ENCODE measurements around the gene VIPR2.

VIPR2 gene, protein sequence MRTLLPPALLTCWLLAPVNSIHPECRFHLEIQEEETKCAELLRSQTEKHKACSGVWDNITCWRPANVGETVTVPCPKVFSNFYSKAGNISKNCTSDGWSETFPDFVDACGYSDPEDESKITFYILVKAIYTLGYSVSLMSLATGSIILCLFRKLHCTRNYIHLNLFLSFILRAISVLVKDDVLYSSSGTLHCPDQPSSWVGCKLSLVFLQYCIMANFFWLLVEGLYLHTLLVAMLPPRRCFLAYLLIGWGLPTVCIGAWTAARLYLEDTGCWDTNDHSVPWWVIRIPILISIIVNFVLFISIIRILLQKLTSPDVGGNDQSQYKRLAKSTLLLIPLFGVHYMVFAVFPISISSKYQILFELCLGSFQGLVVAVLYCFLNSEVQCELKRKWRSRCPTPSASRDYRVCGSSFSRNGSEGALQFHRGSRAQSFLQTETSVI

DNA sequence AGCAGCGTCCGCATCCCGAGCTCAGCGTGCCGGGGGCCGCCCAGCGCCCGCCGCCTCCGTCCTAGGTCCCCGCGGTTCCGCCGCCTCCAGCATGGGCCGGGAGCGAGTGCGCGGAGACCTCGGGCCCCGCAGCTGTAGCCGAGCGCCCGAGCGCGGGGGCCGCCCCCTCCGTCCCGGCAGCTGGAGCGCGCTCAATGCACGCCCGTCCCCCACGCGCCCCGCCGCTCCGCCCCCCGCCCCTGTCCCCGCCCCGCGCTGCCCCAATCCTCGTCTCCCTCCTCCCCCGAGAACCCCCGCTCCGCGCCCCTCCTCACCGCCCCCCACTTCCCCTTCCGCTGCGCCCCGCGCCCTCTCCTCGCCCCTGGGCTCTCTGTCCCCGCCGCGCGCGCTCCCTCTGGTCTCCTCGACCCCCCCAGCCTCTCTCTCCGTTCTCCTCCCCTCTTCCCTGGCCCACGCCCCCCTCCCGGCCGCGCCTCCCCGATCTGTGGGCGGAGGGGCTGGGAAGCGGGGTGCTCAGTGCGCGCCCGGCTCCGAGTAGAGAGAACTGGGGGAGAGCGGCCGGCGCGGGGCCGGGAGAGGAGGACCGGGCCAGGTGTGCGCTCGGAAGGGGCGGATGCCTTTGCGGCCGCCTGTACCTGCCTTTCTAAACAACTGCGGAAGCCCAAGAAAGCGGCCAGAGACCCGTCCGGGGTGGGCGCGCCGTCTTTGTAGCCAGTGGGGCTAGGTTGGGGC, at the start of gene VIPR2:
TSS of gene VIPR2 (minus strand) at position 110 of the 732 bp plus-strand sequence. CDS start at position 14, 96 bp downstream.
- Histone ChIP-seq H3K9me3 (ENCODE audit: insufficient read depth, low read length) (no peaks in the 10 kb centered on the region), H3K4me1 (ENCODE audit: insufficient read depth, insufficient read length) (peaks cover 11% of the 10 kb centered on the region), H3K36me3 (ENCODE audit: insufficient read depth, insufficient read length, low read length) (no peaks in the 10 kb centered on the region), H3K9ac (ENCODE audit: insufficient read length, low read depth) (peak within 1 kb of the TSS; percentile 76), H3K4me3 (ENCODE audit: insufficient read length, low read depth) (peak within 1 kb of the TSS; percentile 53), H3K27me3 (ENCODE audit: insufficient read depth, insufficient read length) (peaks cover 44% of the 10 kb centered on the region)
- no peak for DNase-seq (ENCODE audit: low read depth, low spot score)
- TF ChIP-seq YY1 (IDR thresholded peaks at IDR 0.05; ENCODE audit: insufficient read depth, insufficient read length): no peak

DNA sequence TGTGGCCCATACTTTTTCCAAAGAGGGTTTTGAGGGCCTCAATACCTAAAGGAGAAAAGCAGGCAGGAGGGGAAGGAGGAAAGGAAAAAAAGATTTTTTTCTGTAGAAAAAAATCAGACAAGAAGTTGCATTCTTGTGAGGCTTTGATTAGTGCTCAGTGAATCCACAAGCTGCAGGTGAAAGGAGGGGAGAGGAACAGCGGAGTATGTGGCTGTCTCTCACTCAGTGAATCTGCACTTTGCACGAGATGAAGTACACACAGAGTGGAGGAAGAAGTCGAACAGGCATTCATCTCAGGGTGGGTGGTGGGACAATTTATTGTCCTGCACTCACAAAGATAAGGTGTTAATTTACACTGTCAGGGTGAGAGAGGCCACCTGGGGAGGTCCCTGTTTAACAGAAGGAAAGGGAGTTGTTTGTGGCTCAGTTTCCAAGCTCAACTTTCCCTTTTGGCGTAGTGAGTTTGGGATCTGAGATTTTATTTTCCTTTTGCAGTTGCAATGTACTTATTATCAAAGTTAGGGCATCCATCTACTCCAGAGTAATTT, 49.0 kb upstream of the VIPR2 start:
- Histone ChIP-seq H3K27me3 (ENCODE audit: insufficient read depth, insufficient read length) (no peaks in the 10 kb centered on the region), H3K36me3 (ENCODE audit: insufficient read depth, insufficient read length, low read length) (no peaks in the 10 kb centered on the region), H3K9ac (ENCODE audit: insufficient read length, low read depth) (no peak overlapping the region), H3K4me1 (ENCODE audit: insufficient read depth, insufficient read length) (peaks cover 7% of the 10 kb centered on the region), H3K4me3 (ENCODE audit: insufficient read length, low read depth) (no peak overlapping the region), H3K9me3 (ENCODE audit: insufficient read depth, low read length) (no peaks in the 10 kb centered on the region)
- TF ChIP-seq SUZ12 (IDR thresholded peaks at IDR 0.05; ENCODE audit: extremely low read depth, insufficient read depth, insufficient read length) (no peak), ZNF274 (IDR thresholded peaks at IDR 0.05; ENCODE audit: low read depth, low read length) (no peak), YY1 (IDR thresholded peaks at IDR 0.05; ENCODE audit: insufficient read depth, insufficient read length) (no peak)
- no peak for DNase-seq (ENCODE audit: low read depth, low spot score)

DNA sequence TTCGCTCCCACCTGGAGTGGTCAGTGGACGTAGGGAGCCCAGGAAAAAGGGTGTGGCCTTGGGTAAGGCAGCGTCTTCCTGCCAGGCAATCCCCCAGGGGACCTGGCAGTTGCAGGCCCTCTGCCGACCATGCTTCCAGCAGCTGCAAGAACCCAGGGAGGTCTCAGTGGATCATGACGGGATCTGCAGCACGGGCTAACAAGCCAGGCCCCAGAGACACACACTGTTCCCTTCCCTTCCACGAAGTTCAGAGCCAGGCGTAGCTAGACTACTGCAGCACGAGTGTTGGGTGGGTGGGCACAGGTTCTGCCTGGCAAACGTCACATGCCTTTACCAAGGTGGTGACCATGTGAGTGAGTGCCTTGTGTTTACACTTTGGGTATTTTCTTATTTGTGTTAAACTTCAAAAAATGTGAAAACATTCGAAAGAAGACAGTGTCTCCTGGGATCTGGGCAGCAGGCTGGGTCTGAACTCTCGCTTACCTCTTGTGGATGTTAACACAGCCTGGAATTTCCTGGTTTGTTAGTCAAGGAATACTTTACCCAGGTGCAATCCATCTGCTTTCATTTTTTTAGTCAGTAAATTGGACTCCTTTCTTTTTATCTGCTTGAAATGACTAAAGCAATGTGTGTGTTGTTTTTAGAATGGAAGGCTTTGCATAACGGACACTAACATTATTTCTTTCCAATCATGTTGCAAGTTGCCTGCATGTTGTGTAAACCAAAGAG, 48.2 kb upstream of the VIPR2 start:
- peaks cover 7% of the 10 kb centered on the region for H3K4me1 ChIP-seq (ENCODE audit: insufficient read depth, insufficient read length)
- H3K36me3 ChIP-seq (ENCODE audit: insufficient read depth, insufficient read length, low read length): no peaks in the 10 kb centered on the region
- no peak for DNase-seq (ENCODE audit: low read depth, low spot score)
- TF ChIP-seq YY1 (IDR thresholded peaks at IDR 0.05; ENCODE audit: insufficient read depth, insufficient read length) (no peak), SUZ12 (IDR thresholded peaks at IDR 0.05; ENCODE audit: extremely low read depth, insufficient read depth, insufficient read length) (no peak), ZNF274 (IDR thresholded peaks at IDR 0.05; ENCODE audit: low read depth, low read length) (no peak)
- H3K9ac ChIP-seq (ENCODE audit: insufficient read length, low read depth): no peak overlapping the region
- H3K4me3 ChIP-seq (ENCODE audit: insufficient read length, low read depth): no peak overlapping the region
- H3K9me3 ChIP-seq (ENCODE audit: insufficient read depth, low read length): no peaks in the 10 kb centered on the region
- H3K27me3 ChIP-seq (ENCODE audit: insufficient read depth, insufficient read length): no peaks in the 10 kb centered on the region

DNA sequence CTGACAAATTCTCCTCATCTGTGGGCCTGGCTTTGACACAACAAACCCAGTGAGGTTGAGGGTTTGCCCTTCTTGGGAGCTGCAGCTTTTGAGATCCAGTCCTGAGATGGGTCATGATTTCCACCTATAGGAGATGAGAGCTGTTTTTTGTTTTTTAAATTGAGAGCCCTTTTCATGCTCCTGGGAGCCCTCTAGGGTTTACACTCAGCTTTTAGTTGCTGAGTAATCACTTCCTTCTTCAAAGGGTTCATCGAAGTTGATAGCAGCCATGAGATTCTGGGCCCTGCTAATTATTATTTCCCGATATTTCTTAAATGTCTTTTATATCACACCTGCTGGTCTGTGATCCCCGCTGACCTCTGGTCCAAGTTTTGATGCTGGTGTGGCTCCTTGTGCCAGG, 47.3 kb upstream of the VIPR2 start:
- DNase-seq (ENCODE audit: low read depth, low spot score): peak; percentile 15
- no peak for TF ChIP-seq YY1 (IDR thresholded peaks at IDR 0.05; ENCODE audit: insufficient read depth, insufficient read length)
- no peak for TF ChIP-seq SUZ12 (IDR thresholded peaks at IDR 0.05; ENCODE audit: extremely low read depth, insufficient read depth, insufficient read length)
- TF ChIP-seq ZNF274 (IDR thresholded peaks at IDR 0.05; ENCODE audit: low read depth, low read length): no peak
- no peaks in the 10 kb centered on the region for H3K36me3 ChIP-seq (ENCODE audit: insufficient read depth, insufficient read length, low read length)
- H3K9ac ChIP-seq (ENCODE audit: insufficient read length, low read depth): no peak overlapping the region
- H3K4me3 ChIP-seq (ENCODE audit: insufficient read length, low read depth): no peak overlapping the region
- no peaks in the 10 kb centered on the region for H3K27me3 ChIP-seq (ENCODE audit: insufficient read depth, insufficient read length)
- no peaks in the 10 kb centered on the region for H3K9me3 ChIP-seq (ENCODE audit: insufficient read depth, low read length)
- H3K4me1 ChIP-seq (ENCODE audit: insufficient read depth, insufficient read length): peaks cover 7% of the 10 kb centered on the region

DNA sequence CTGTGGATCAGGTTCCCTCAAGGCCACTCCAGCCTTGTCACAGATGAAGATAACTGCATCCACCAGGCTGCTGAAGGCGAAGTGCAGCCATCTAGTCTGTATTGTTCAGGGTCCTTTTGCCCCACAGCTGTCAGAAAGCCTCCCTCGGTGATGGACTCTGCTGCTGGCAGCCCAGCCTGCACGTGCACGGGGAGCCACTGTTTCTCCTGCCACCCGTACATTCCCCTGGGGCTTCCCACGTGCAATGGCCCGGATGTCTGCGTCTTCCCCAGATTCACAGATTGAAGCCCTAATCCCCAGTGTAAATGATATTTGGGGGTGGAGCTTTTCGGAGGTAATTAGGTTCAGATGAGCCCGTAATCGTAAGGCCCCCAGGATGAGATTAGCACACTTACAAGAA, 46.6 kb upstream of the VIPR2 start:
- DNase-seq (ENCODE audit: low read depth, low spot score): no peak
- TF ChIP-seq YY1 (IDR thresholded peaks at IDR 0.05; ENCODE audit: insufficient read depth, insufficient read length): no peak
- no peak for TF ChIP-seq ZNF274 (IDR thresholded peaks at IDR 0.05; ENCODE audit: low read depth, low read length)
- no peak for TF ChIP-seq SUZ12 (IDR thresholded peaks at IDR 0.05; ENCODE audit: extremely low read depth, insufficient read depth, insufficient read length)
- Histone ChIP-seq H3K9me3 (ENCODE audit: insufficient read depth, low read length) (no peaks in the 10 kb centered on the region), H3K4me3 (ENCODE audit: insufficient read length, low read depth) (no peak overlapping the region), H3K9ac (ENCODE audit: insufficient read length, low read depth) (no peak overlapping the region), H3K27me3 (ENCODE audit: insufficient read depth, insufficient read length) (no peaks in the 10 kb centered on the region), H3K36me3 (ENCODE audit: insufficient read depth, insufficient read length, low read length) (no peaks in the 10 kb centered on the region), H3K4me1 (ENCODE audit: insufficient read depth, insufficient read length) (peaks cover 7% of the 10 kb centered on the region)

DNA sequence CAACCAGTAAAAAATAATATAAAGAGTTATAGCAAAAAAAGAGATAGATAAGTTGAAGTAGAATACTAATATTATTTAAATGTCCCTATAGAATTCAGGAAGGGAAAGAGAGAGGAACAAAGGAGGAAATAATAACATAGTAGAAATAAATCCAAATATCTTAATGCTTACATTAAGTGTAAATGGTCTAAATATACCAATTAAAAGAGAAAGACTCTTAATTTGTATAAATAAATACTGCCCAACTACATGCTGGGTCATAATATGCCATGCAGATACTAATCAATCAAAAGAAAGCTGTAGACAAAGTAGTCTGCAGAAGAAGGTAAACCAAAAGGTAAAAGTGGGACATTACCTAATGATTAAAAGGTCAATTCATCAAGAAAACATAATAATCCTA, 43.3 kb upstream of the VIPR2 start:
- no peak for DNase-seq (ENCODE audit: low read depth, low spot score)
- peaks cover 7% of the 10 kb centered on the region for H3K4me1 ChIP-seq (ENCODE audit: insufficient read depth, insufficient read length)
- H3K27me3 ChIP-seq (ENCODE audit: insufficient read depth, insufficient read length): no peaks in the 10 kb centered on the region
- H3K9ac ChIP-seq (ENCODE audit: insufficient read length, low read depth): no peak overlapping the region
- no peaks in the 10 kb centered on the region for H3K9me3 ChIP-seq (ENCODE audit: insufficient read depth, low read length)
- no peak for TF ChIP-seq SUZ12 (IDR thresholded peaks at IDR 0.05; ENCODE audit: extremely low read depth, insufficient read depth, insufficient read length)
- no peak for TF ChIP-seq YY1 (IDR thresholded peaks at IDR 0.05; ENCODE audit: insufficient read depth, insufficient read length)
- no peak for TF ChIP-seq ZNF274 (IDR thresholded peaks at IDR 0.05; ENCODE audit: low read depth, low read length)
- H3K36me3 ChIP-seq (ENCODE audit: insufficient read depth, insufficient read length, low read length): no peaks in the 10 kb centered on the region
- no peak overlapping the region for H3K4me3 ChIP-seq (ENCODE audit: insufficient read length, low read depth)

Data from NT2/D1 (cell line).